NCI-H526 (cell line): ENCODE results near the gene BEND5.

ENCODE experiments used
- DNase-seq, 2 experiments: peaks; one replicate each; lab custom pipeline; 2025; lab: John Stamatoyannopoulos, UW

The BEND5 gene

GRCh38 chr1:48679859-48680258 is 96.8 kb downstream of the BEND5 start:
- no peak for DNase-seq

- no peak for DNase-seq
Measured at GRCh38 chr1:48678710-48679505, 97.8 kb downstream of the BEND5 start.
